Measurements from ENCODE around the gene LY86. TPM values are rescaled to one million over a fixed set of nuclear protein-coding genes. Genes with fewer than 3 reads are reported as not detected.

LY86 gene
- total and polyA plus RNA-seq, 3 donors from 2014 or later: 0.87 to 3.5 (median 1.6) TPM

GRCh38 chr6:6631053-6631452 lies 42.5 kb downstream of the LY86 start:
- Histone ChIP-seq H3K36me3 (ENCODE audit: low read depth, missing control alignments) (no peaks in the 10 kb centered on the region), H3K27ac (no peak overlapping the region), H3K4me3 (no peak overlapping the region), H3K27me3 (no peaks in the 10 kb centered on the region), H3K9me3 (no peaks in the 10 kb centered on the region), H3K4me1 (no peaks in the 10 kb centered on the region)
- TF ChIP-seq CTCF (IDR thresholded peaks at IDR 0.05): no peak
- TF ChIP-seq POLR2A (IDR thresholded peaks at IDR 0.05): no peak
- WGBS, 2 donors: 71 to 77% methylated on average over 3 of the region's 3 CpGs
- intact Hi-C loops (cut with DNase I; ENCODE audit: low total_unique reads): no loop called here
- no peak for DNase-seq

GRCh38 chr6:6631534-6632276 lies 43.2 kb downstream of the LY86 start:
- Histone ChIP-seq H3K36me3 (ENCODE audit: low read depth, missing control alignments) (no peaks in the 10 kb centered on the region), H3K9me3 (no peaks in the 10 kb centered on the region), H3K4me1 (no peaks in the 10 kb centered on the region), H3K27me3 (no peaks in the 10 kb centered on the region), H3K27ac (no peak overlapping the region), H3K4me3 (no peak overlapping the region)
- 62 to 86% methylated on average over 2 of the region's 2 CpGs for WGBS, 2 donors
- TF ChIP-seq CTCF (IDR thresholded peaks at IDR 0.05) (no peak), POLR2A (IDR thresholded peaks at IDR 0.05) (no peak)
- intact Hi-C loops (cut with DNase I; ENCODE audit: low total_unique reads): no loop called here
- no peak for DNase-seq

GRCh38 chr6:6633898-6634734 lies 45.6 kb downstream of the LY86 start:
- Histone ChIP-seq H3K36me3 (ENCODE audit: low read depth, missing control alignments) (no peaks in the 10 kb centered on the region), H3K9me3 (no peaks in the 10 kb centered on the region), H3K27ac (no peak overlapping the region), H3K4me3 (no peak overlapping the region), H3K4me1 (no peaks in the 10 kb centered on the region), H3K27me3 (no peaks in the 10 kb centered on the region)
- TF ChIP-seq CTCF (IDR thresholded peaks at IDR 0.05) (no peak), POLR2A (IDR thresholded peaks at IDR 0.05) (no peak)
- WGBS, 2 donors: 81 to 92% methylated on average over 6 of the region's 6 CpGs
- intact Hi-C loops (cut with DNase I; ENCODE audit: low total_unique reads): no loop called here
- DNase-seq: no peak

GRCh38 chr6:6634735-6635075 lies 46.2 kb downstream of the LY86 start:
- 76 to 91% methylated on average over 1 of the region's 1 CpG for WGBS, 2 donors
- Histone ChIP-seq H3K36me3 (ENCODE audit: low read depth, missing control alignments) (no peaks in the 10 kb centered on the region), H3K4me3 (no peak overlapping the region), H3K27ac (no peak overlapping the region), H3K4me1 (no peaks in the 10 kb centered on the region), H3K27me3 (no peaks in the 10 kb centered on the region), H3K9me3 (no peaks in the 10 kb centered on the region)
- TF ChIP-seq POLR2A (IDR thresholded peaks at IDR 0.05): no peak
- no peak for DNase-seq
- intact Hi-C loops (cut with DNase I; ENCODE audit: low total_unique reads): no loop called here

GRCh38 chr6:6635291-6635690 lies 46.8 kb downstream of the LY86 start:
- H3K27me3 ChIP-seq: no peaks in the 10 kb centered on the region
- H3K4me1 ChIP-seq: no peaks in the 10 kb centered on the region
- no peak for DNase-seq
- no peak overlapping the region for H3K27ac ChIP-seq
- no peak overlapping the region for H3K4me3 ChIP-seq
- WGBS, 2 donors: 89 to 93% methylated on average over 2 of the region's 2 CpGs
- intact Hi-C loops (cut with DNase I; ENCODE audit: low total_unique reads): no loop called here
- TF ChIP-seq CTCF (IDR thresholded peaks at IDR 0.05) (no peak), POLR2A (IDR thresholded peaks at IDR 0.05) (no peak)
- no peaks in the 10 kb centered on the region for H3K36me3 ChIP-seq (ENCODE audit: low read depth, missing control alignments)
- H3K9me3 ChIP-seq: no peaks in the 10 kb centered on the region

All from testis (tissue), 3 donors.